HepG2 (cell line): ENCODE results near the gene CDC123. TPM values are rescaled to one million over a fixed set of nuclear protein-coding genes. Genes with fewer than 3 reads are reported as not detected.

Source experiments
- E2F5 ChIP-seq: sonication (generic); formaldehyde crosslinking; conservative IDR thresholded peaks from 2 replicates; pipeline ENCODE4 v1.4.0; 2020; ENCODE audit warnings: missing genetic modification reagents
- NCOA5 ChIP-seq: sonication (generic); formaldehyde crosslinking; IDR thresholded peaks from 2 replicates; pipeline ENCODE4 v1.4.0; 2020; ENCODE audit warnings: missing genetic modification reagents
- YY1 ChIP-seq: IDR thresholded peaks from 2 replicates; pipeline ENCODE4 v1.6.1; 2011; ENCODE audit warnings: low read length, low read depth, moderate library complexity, mild to moderate bottlenecking; ENCODE audit not compliant: insufficient read depth, insufficient replicate concordance
- ZNF234 ChIP-seq: sonication (generic); formaldehyde crosslinking; conservative IDR thresholded peaks from 2 replicates; pipeline ENCODE4 v1.5.1; 2020; ENCODE audit warnings: mild to moderate bottlenecking, missing genetic modification reagents
- ZNF567 ChIP-seq: sonication (generic); formaldehyde crosslinking; IDR thresholded peaks from 2 replicates; pipeline ENCODE4 v1.8.1; 2023; ENCODE audit warnings: mild to moderate bottlenecking, missing genetic modification reagents, borderline replicate concordance
- ZNF792 ChIP-seq: IDR thresholded peaks from 2 replicates; pipeline ENCODE4 v1.6.1; 2016
- polyA plus RNA-seq, 8 experiments: library from polyadenylated mRNA; depleted of rRNA in 3 of 8; stranded (reverse) in 7 of 8; unstranded in 1 of 8; fragments of >200 nt; fragmentation: Illumina TruSeq in 4 of 8; extraction: Trizol in 4 of 8; gene quantifications; 2 replicates each; pipeline versions ENCODE4 v1.2.1 to v1.2.3, GENCODE V29; 2011 to 2016; ENCODE audit warnings: low read depth in 4 of 8, missing spikeins in 1 of 8, mixed read lengths in 1 of 8; ENCODE audit not compliant: insufficient read depth in 1 of 8
- total RNA-seq, 5 experiments: library from RNA; depleted of rRNA; stranded (reverse); fragments of >200 nt; fragmentation: Illumina TruSeq; extraction: Trizol; gene quantifications; 2 replicates each; pipeline ENCODE4 v1.2.3, GENCODE V29; 2016; ENCODE audit warnings: low read depth in 1 of 5
- TF ChIP-seq, protein P1 (sequence below): IDR thresholded peaks from 2 replicates; pipeline ENCODE4 v1.6.1; 2016; ENCODE audit warnings: low read depth, missing genetic modification reagents, missing compliant biosample characterization
- TF ChIP-seq, protein P2 (sequence below): sonication (generic); formaldehyde crosslinking; IDR thresholded peaks from 2 replicates; pipeline ENCODE4 v1.4.0; 2020; ENCODE audit warnings: missing genetic modification reagents

The CDC123 gene
- total and polyA plus RNA-seq, 2 of the 13 experiments (the other 11 are each of a cell fraction or from before 2014, with no cell fraction given): 63.3 to 153 TPM

GRCh38 chr10:12187321-12187905 lies 8.6 kb upstream of the CDC123 start (continued):
- TF ChIP-seq ZNF567 (CRISPR knock-in tag) (no peak), NCOA5 (CRISPR knock-in tag) (no peak), YY1 (no peak), E2F5 (CRISPR knock-in tag) (no peak), ZNF792 (CRISPR knock-in tag) (no peak), ZNF234 (CRISPR knock-in tag) (no peak)
- TF ChIP-seq, protein P1, sequence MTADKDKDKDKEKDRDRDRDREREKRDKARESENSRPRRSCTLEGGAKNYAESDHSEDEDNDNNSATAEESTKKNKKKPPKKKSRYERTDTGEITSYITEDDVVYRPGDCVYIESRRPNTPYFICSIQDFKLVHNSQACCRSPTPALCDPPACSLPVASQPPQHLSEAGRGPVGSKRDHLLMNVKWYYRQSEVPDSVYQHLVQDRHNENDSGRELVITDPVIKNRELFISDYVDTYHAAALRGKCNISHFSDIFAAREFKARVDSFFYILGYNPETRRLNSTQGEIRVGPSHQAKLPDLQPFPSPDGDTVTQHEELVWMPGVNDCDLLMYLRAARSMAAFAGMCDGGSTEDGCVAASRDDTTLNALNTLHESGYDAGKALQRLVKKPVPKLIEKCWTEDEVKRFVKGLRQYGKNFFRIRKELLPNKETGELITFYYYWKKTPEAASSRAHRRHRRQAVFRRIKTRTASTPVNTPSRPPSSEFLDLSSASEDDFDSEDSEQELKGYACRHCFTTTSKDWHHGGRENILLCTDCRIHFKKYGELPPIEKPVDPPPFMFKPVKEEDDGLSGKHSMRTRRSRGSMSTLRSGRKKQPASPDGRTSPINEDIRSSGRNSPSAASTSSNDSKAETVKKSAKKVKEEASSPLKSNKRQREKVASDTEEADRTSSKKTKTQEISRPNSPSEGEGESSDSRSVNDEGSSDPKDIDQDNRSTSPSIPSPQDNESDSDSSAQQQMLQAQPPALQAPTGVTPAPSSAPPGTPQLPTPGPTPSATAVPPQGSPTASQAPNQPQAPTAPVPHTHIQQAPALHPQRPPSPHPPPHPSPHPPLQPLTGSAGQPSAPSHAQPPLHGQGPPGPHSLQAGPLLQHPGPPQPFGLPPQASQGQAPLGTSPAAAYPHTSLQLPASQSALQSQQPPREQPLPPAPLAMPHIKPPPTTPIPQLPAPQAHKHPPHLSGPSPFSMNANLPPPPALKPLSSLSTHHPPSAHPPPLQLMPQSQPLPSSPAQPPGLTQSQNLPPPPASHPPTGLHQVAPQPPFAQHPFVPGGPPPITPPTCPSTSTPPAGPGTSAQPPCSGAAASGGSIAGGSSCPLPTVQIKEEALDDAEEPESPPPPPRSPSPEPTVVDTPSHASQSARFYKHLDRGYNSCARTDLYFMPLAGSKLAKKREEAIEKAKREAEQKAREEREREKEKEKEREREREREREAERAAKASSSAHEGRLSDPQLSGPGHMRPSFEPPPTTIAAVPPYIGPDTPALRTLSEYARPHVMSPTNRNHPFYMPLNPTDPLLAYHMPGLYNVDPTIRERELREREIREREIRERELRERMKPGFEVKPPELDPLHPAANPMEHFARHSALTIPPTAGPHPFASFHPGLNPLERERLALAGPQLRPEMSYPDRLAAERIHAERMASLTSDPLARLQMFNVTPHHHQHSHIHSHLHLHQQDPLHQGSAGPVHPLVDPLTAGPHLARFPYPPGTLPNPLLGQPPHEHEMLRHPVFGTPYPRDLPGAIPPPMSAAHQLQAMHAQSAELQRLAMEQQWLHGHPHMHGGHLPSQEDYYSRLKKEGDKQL (CRISPR knock-in tag): no peak
- TF ChIP-seq, protein P2, sequence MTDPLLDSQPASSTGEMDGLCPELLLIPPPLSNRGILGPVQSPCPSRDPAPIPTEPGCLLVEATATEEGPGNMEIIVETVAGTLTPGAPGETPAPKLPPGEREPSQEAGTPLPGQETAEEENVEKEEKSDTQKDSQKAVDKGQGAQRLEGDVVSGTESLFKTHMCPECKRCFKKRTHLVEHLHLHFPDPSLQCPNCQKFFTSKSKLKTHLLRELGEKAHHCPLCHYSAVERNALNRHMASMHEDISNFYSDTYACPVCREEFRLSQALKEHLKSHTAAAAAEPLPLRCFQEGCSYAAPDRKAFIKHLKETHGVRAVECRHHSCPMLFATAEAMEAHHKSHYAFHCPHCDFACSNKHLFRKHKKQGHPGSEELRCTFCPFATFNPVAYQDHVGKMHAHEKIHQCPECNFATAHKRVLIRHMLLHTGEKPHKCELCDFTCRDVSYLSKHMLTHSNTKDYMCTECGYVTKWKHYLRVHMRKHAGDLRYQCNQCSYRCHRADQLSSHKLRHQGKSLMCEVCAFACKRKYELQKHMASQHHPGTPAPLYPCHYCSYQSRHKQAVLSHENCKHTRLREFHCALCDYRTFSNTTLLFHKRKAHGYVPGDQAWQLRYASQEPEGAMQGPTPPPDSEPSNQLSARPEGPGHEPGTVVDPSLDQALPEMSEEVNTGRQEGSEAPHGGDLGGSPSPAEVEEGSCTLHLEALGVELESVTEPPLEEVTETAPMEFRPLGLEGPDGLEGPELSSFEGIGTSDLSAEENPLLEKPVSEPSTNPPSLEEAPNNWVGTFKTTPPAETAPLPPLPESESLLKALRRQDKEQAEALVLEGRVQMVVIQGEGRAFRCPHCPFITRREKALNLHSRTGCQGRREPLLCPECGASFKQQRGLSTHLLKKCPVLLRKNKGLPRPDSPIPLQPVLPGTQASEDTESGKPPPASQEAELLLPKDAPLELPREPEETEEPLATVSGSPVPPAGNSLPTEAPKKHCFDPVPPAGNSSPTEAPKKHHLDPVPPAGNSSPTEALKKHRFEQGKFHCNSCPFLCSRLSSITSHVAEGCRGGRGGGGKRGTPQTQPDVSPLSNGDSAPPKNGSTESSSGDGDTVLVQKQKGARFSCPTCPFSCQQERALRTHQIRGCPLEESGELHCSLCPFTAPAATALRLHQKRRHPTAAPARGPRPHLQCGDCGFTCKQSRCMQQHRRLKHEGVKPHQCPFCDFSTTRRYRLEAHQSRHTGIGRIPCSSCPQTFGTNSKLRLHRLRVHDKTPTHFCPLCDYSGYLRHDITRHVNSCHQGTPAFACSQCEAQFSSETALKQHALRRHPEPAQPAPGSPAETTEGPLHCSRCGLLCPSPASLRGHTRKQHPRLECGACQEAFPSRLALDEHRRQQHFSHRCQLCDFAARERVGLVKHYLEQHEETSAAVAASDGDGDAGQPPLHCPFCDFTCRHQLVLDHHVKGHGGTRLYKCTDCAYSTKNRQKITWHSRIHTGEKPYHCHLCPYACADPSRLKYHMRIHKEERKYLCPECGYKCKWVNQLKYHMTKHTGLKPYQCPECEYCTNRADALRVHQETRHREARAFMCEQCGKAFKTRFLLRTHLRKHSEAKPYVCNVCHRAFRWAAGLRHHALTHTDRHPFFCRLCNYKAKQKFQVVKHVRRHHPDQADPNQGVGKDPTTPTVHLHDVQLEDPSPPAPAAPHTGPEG (CRISPR knock-in tag): no peak
